H9 (cell line): Measurements from ENCODE around the gene PDE4B. TPM values are rescaled to one million over a fixed set of nuclear protein-coding genes. Genes with fewer than 3 reads are reported as not detected.

ENCODE experiments used
- DNase-seq: peaks from one replicate; pipeline ENCODE4 v3.0.0-alpha.2; 2017
- H2AFZ ChIP-seq: one replicate; pipeline ENCODE4 v1.6.1; 2013; ENCODE audit warnings: mild to moderate bottlenecking, low read length, control low read depth, moderate library complexity
- H2AK5ac ChIP-seq: 2 replicates; pipeline ENCODE4 v1.6.1; 2013; ENCODE audit warnings: low read length, control low read depth, mixed read lengths; ENCODE audit not compliant: insufficient read length
- H2BK120ac ChIP-seq: one replicate; pipeline ENCODE4 v1.6.1; 2013; ENCODE audit warnings: low read depth, mild to moderate bottlenecking, low read length, control low read depth, inconsistent platforms; ENCODE audit not compliant: poor library complexity, severe bottlenecking
- H2BK12ac ChIP-seq: 2 replicates; pipeline ENCODE4 v1.6.1; 2013; ENCODE audit warnings: low read length, control low read depth, mixed read lengths, low read depth; ENCODE audit not compliant: insufficient read length
- H2BK15ac ChIP-seq: 2 replicates; pipeline ENCODE4 v1.6.1; 2013; ENCODE audit warnings: low read depth, low read length, control low read depth
- H2BK20ac ChIP-seq: one replicate; pipeline ENCODE4 v1.6.1; 2013; ENCODE audit warnings: low read depth, mild to moderate bottlenecking, low read length, control low read depth, inconsistent platforms; ENCODE audit not compliant: poor library complexity, severe bottlenecking
- H2BK5ac ChIP-seq: 2 replicates; pipeline ENCODE4 v1.6.1; 2013; ENCODE audit warnings: low read length, control low read depth, mixed read lengths; ENCODE audit not compliant: insufficient read length
- H3K14ac ChIP-seq: 2 replicates; pipeline ENCODE4 v1.6.1; 2013; ENCODE audit warnings: low read length, control low read depth; ENCODE audit not compliant: insufficient read depth
- H3K18ac ChIP-seq: 2 replicates; pipeline ENCODE4 v1.6.1; 2013; ENCODE audit warnings: low read depth, mild to moderate bottlenecking, mixed read lengths, low read length, control low read depth; ENCODE audit not compliant: insufficient read length
- H3K23ac ChIP-seq: 2 replicates; pipeline ENCODE4 v1.6.1; 2013; ENCODE audit warnings: low read length, control low read depth, mixed read lengths, low read depth; ENCODE audit not compliant: insufficient read length
- H3K23me2 ChIP-seq: 2 replicates; pipeline ENCODE4 v1.6.1; 2013; ENCODE audit warnings: low read depth, mild to moderate bottlenecking, mixed read lengths, low read length, control low read depth; ENCODE audit not compliant: insufficient read length, poor library complexity, severe bottlenecking
- H3K27ac ChIP-seq: 2 replicates; pipeline ENCODE4 v1.5.1; 2013; ENCODE audit warnings: low read length, control low read depth, mixed read lengths, low read depth; ENCODE audit not compliant: insufficient read length
- H3K27me3 ChIP-seq: 2 replicates; pipeline ENCODE4 v1.6.1; 2013; ENCODE audit warnings: low read length, control low read depth, inconsistent platforms; ENCODE audit not compliant: insufficient read depth
- H3K4ac ChIP-seq: 2 replicates; pipeline ENCODE4 v1.6.1; 2013; ENCODE audit warnings: low read depth, mild to moderate bottlenecking, control low read depth, inconsistent platforms, low read length, moderate library complexity
- H3K4me1 ChIP-seq: 2 replicates; pipeline ENCODE4 v1.6.1; 2013; ENCODE audit warnings: low read length, control low read depth, inconsistent platforms; ENCODE audit not compliant: insufficient read depth
- H3K4me2 ChIP-seq: 2 replicates; pipeline ENCODE4 v1.6.1; 2013; ENCODE audit warnings: low read length, control low read depth, mixed read lengths; ENCODE audit not compliant: insufficient read length, insufficient read depth
- H3K56ac ChIP-seq: 2 replicates; pipeline ENCODE4 v1.6.1; 2013; ENCODE audit warnings: low read depth, mild to moderate bottlenecking, mixed read lengths, low read length, control low read depth; ENCODE audit not compliant: insufficient read length
- H3K79me1 ChIP-seq: 2 replicates; pipeline ENCODE4 v1.6.1; 2013; ENCODE audit warnings: low read depth, mild to moderate bottlenecking, moderate library complexity, low read length, control low read depth, inconsistent platforms; ENCODE audit not compliant: insufficient read depth, poor library complexity, severe bottlenecking
- H3K79me2 ChIP-seq: 2 replicates; pipeline ENCODE4 v1.6.1; 2013; ENCODE audit warnings: low read length, control low read depth, inconsistent platforms; ENCODE audit not compliant: insufficient read depth
- H3K9ac ChIP-seq: 2 replicates; pipeline ENCODE4 v1.6.1; 2013; ENCODE audit warnings: low read length, control low read depth, mixed read lengths; ENCODE audit not compliant: insufficient read length; ENCODE audit errors: extremely low read depth
- H3K9me3 ChIP-seq: one replicate; pipeline ENCODE4 v1.6.1; 2013; ENCODE audit warnings: low read depth, low read length, inconsistent platforms; ENCODE audit not compliant: control insufficient read depth
- H3T11ph ChIP-seq: one replicate; pipeline ENCODE4 v1.6.1; 2013; ENCODE audit warnings: mild to moderate bottlenecking, low read length, control low read depth, inconsistent platforms
- H4K20me1 ChIP-seq: one replicate; pipeline ENCODE4 v1.6.1; 2013; ENCODE audit not compliant: control insufficient read depth, insufficient read length, insufficient read depth
- H4K5ac ChIP-seq: 2 replicates; pipeline ENCODE4 v1.6.1; 2013; ENCODE audit warnings: low read depth, mild to moderate bottlenecking, mixed read lengths, low read length, control low read depth; ENCODE audit not compliant: insufficient read length
- H4K8ac ChIP-seq: replicated peaks from 2 replicates; pipeline ENCODE4 v1.6.1; 2013; ENCODE audit warnings: low read length, control low read depth, mixed read lengths, low read depth; ENCODE audit not compliant: insufficient read length
- H4K91ac ChIP-seq: 2 replicates; pipeline ENCODE4 v1.6.1; 2013; ENCODE audit warnings: low read depth, mild to moderate bottlenecking, moderate library complexity, mixed read lengths, low read length, control low read depth; ENCODE audit not compliant: insufficient read length
- H3K27ac Mint-ChIP-seq, 3 experiments: 2 replicates in 2 of 3; 3 replicates in 1 of 3; pipeline ENCODE4 v1.8.0; 2020 to 2021; ENCODE audit warnings: mixed read lengths in 3 of 3, mild to moderate bottlenecking in 1 of 3, moderate library complexity in 1 of 3
- H3K27me3 Mint-ChIP-seq: 2 replicates; pipeline ENCODE4 v1.8.0; 2021; ENCODE audit warnings: low read depth, mild to moderate bottlenecking, moderate library complexity, mixed read lengths
- H3K36me3 Mint-ChIP-seq, 3 experiments: 2 replicates in 2 of 3; 3 replicates in 1 of 3; pipeline ENCODE4 v1.8.0; 2020 to 2021; ENCODE audit warnings: low read depth in 3 of 3, mixed read lengths in 3 of 3; ENCODE audit not compliant: insufficient read depth in 1 of 3
- H3K4me1 Mint-ChIP-seq, 2 experiments: 2 replicates each; pipeline ENCODE4 v1.8.0; 2020; ENCODE audit warnings: mixed read lengths in 2 of 2
- H3K4me3 Mint-ChIP-seq, 2 experiments: 2 replicates in 1 of 2; 3 replicates in 1 of 2; pipeline ENCODE4 v1.8.0; 2020 to 2021; ENCODE audit warnings: mild to moderate bottlenecking in 2 of 2, mixed read lengths in 2 of 2, moderate library complexity in 1 of 2
- H3K9me3 Mint-ChIP-seq, 2 experiments: 2 replicates in 1 of 2; 3 replicates in 1 of 2; pipeline ENCODE4 v1.8.0; 2020; ENCODE audit warnings: mild to moderate bottlenecking in 2 of 2, mixed read lengths in 2 of 2, moderate library complexity in 1 of 2
- total RNA-seq: library from RNA; stranded (reverse); gene quantifications from 2 replicates; pipeline ENCODE4 v1.2.1, GENCODE V29; 2021
- TF ChIP-seq, protein P1 (sequence below): fragments of 200-600 bp; sonication (generic); conservative IDR thresholded peaks from 3 replicates; pipeline ENCODE4 v1.8.0; 2021; ENCODE audit warnings: antibody characterized with exemption, mild to moderate bottlenecking

Gene PDE4B
- total RNA-seq, 1 experiment from 2014 or later: 19.8 TPM

DNA sequence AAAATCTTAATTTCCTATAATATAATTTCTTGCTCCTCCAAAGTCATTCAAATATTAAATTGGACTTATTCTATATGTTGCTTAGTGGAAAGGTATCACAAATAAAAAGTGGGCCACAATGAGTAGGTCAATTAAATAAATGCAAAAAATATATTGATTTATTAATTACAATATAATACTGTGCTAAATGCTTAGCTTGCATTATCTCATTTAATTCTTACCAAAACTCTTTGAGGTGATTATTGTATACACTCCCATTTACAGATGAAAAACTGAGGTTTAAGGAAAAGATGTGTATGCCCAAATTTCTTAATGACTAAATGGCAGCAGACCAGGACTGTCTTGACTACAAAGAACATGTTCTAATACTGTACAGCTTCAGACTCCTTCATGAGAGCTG is 415.9 kb downstream of the PDE4B start:
- Histone ChIP-seq H4K8ac (no peak overlapping the region), H3K4me2 (no peak overlapping the region), H3K79me1 (no peaks in the 10 kb centered on the region), H2BK20ac (no peak overlapping the region), H2AFZ (no peak overlapping the region), H4K5ac (no peak overlapping the region), H4K20me1 (no peaks in the 10 kb centered on the region), H2BK12ac (no peak overlapping the region), H2BK5ac (no peak overlapping the region), H3K27me3 (no peaks in the 10 kb centered on the region), H3K14ac (no peak overlapping the region), H3K4ac (no peak overlapping the region), H2BK15ac (no peak overlapping the region), H3K23me2 (no peaks in the 10 kb centered on the region), H3K56ac (no peak overlapping the region), H3K27ac (no peak overlapping the region), H2BK120ac (no peak overlapping the region), H3K18ac (no peak overlapping the region), H3K9me3 (peaks cover 11% of the 10 kb centered on the region), H3K9ac (no peak overlapping the region), H3K79me2 (no peaks in the 10 kb centered on the region), H3K23ac (no peak overlapping the region), H3K4me1 (no peaks in the 10 kb centered on the region), H2AK5ac (no peak overlapping the region), H3T11ph (no peak overlapping the region), H4K91ac (no peak overlapping the region)
- H3K36me3 Mint-ChIP-seq: peaks cover 5 to 18% (median 7%) of the 10 kb centered on the region in 3 experiments
- H3K9me3 Mint-ChIP-seq: peaks cover 23 to 26% of the 10 kb centered on the region in 2 experiments
- H3K4me1 Mint-ChIP-seq: no peaks in the 10 kb centered on the region
- H3K27me3 Mint-ChIP-seq: no peaks in the 10 kb centered on the region
- H3K4me3 Mint-ChIP-seq: no peak overlapping the region
- no peak for DNase-seq
- TF ChIP-seq, protein P1, sequence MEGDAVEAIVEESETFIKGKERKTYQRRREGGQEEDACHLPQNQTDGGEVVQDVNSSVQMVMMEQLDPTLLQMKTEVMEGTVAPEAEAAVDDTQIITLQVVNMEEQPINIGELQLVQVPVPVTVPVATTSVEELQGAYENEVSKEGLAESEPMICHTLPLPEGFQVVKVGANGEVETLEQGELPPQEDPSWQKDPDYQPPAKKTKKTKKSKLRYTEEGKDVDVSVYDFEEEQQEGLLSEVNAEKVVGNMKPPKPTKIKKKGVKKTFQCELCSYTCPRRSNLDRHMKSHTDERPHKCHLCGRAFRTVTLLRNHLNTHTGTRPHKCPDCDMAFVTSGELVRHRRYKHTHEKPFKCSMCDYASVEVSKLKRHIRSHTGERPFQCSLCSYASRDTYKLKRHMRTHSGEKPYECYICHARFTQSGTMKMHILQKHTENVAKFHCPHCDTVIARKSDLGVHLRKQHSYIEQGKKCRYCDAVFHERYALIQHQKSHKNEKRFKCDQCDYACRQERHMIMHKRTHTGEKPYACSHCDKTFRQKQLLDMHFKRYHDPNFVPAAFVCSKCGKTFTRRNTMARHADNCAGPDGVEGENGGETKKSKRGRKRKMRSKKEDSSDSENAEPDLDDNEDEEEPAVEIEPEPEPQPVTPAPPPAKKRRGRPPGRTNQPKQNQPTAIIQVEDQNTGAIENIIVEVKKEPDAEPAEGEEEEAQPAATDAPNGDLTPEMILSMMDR: no peak
- H3K27ac Mint-ChIP-seq: no peak overlapping the region
